ENCODE data around the gene SUOX.

GRCh38 chr12:55972456-55972855 lies 24.6 kb upstream of the SUOX start:
- TF ChIP-seq CTCF (IDR thresholded peaks at IDR 0.05), result no peak
- TF ChIP-seq ETV6 (CRISPR knock-in tag; IDR thresholded peaks at IDR 0.05), result no peak
- no peak for TF ChIP-seq MAX (CRISPR knock-in tag; IDR thresholded peaks at IDR 0.05)
- no peak for TF ChIP-seq PRDM15 (CRISPR knock-in tag; IDR thresholded peaks at IDR 0.05)
- TF ChIP-seq ZNF281 (CRISPR knock-in tag; IDR thresholded peaks at IDR 0.05), result no peak
- no peak for TF ChIP-seq PREB (CRISPR knock-in tag; IDR thresholded peaks at IDR 0.05; ENCODE audit: borderline replicate concordance)
